Measurements from ENCODE around the gene MVB12B.

MVB12B gene

GRCh38 chr9:126404459-126404858 lies 77.8 kb downstream of the MVB12B start:
- no peak for FAIRE-seq
- DNase-seq (ENCODE audit: low spot score), result no peak

- FAIRE-seq, result no peak
- no peak for DNase-seq (ENCODE audit: low spot score)
Observed at GRCh38 chr9:126406075-126406667, 79.5 kb downstream of the MVB12B start.

DNA sequence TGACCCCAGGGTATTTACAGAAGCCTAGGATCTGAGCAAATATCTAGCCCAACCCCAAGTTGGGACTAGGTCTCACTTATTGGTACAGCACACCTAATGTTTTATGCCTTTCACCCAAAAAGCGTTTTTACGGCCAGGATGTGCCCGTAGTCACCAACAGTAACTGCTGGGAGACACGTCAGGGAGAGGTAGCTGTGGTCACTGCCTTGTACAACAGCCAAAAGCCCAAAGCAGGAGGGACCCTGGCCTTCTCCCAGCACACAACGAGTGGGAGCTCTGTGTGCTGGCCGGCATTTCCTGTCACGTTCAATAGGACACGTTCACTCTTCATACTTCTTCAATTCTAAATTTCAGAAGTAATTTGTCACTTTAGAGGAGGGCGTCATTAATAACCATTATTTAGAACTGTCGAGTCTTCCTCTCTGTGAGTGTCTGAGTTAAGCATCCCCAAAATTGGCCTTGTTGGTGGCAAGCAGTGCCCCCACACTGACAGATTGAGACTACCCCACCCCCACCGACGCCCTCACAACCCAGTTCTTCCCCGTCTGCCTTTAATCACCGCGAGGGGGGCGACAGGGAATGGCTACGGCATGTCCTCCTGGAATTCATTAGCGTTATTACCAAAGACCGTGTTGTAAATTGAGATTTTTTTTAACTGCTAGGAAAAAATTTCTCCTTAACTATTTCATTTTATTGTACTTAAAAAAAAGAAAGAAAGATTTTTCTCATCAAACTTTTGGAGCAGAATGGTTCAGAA lies 80.7 kb downstream of the MVB12B start:
- DNase-seq (ENCODE audit: low spot score), result no peak

DNA sequence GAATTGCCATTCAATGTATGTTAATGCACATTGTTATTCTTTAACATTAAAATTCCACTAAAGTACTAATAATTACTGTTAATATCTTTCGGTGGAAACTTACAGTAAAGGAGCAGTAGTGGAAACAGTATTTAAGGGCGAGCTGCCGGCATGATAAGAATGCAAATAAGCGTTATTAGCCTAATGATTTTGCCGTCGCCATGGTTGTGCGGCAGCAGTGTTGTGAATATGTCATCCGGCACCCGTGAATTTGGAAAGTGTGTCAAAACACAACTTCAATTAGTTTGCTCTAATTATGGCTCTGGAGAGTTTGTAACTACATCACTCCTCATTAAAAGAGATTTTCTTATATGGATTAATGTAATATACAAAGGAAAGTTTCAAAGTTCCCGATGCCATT lies 81.4 kb downstream of the MVB12B start:
- no peak for FAIRE-seq
- no peak for DNase-seq (ENCODE audit: low spot score)

More for the DNA sequence above, 80.7 kb downstream of the MVB12B start:
- FAIRE-seq, result no peak

GRCh38 chr9:126410229-126410628 lies 83.6 kb downstream of the MVB12B start:
- FAIRE-seq, result no peak

DNA sequence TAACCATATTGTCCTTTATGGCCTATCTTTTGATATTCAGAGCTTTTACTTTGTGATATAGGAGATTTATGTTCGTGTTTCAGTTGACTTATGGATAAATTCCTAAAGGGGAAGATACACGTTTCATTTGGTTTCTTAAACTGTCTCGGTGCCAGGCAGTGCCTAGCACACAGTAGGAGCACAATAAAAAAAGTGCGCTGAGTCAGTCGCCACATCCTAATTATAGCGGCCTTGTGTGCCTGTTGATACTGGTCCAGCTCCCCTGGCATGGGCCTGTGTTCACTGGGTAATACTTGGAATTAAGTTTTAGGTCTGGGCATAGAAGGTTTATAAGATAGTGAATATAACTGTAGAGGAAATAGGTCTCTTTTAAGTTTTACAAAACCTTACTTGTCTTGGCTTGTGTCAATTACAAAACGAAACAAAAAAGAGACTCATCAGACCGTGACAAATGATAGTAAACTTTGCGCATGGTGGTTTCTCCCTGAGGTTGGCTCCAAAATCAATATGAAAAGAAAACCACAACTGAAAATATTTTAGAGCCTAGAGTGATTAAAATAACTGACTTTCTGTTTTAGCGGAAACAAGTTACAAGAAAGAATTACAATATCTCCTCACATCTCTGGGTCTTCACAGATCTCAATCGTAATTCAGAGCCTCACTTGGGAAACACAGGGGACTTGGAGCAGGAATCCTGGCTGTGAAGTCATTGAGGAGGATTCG lies 84.8 kb downstream of the MVB12B start:
- FAIRE-seq (peak; percentile 69), DNase-seq (ENCODE audit: low spot score) (peak; percentile 21)

More at GRCh38 chr9:126410229-126410628, 83.6 kb downstream of the MVB12B start:
- DNase-seq (ENCODE audit: low spot score), result no peak

GRCh38 chr9:126411948-126412284 lies 85.3 kb downstream of the MVB12B start:
- FAIRE-seq (no peak), DNase-seq (ENCODE audit: low spot score) (no peak)

DNA sequence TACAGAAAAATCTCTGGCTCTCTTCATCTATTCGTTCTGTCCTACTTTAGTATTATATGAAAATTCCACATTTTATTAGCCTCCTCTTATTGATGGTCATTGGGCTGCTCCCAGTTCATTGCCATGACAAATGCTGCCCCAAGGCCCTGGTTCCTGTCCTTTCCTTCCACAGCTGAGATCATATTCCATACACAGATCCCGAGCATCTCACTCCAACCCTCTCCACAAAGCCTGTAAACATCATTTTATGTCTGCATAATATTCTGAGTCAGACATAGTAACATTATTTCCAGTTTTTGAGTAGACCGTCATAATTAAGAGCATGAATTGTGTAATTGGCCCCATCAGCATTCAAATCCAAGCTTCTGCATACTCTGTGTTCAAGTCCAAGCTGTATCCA lies 86.3 kb downstream of the MVB12B start:
- FAIRE-seq (no peak), DNase-seq (ENCODE audit: low spot score) (no peak)

DNA sequence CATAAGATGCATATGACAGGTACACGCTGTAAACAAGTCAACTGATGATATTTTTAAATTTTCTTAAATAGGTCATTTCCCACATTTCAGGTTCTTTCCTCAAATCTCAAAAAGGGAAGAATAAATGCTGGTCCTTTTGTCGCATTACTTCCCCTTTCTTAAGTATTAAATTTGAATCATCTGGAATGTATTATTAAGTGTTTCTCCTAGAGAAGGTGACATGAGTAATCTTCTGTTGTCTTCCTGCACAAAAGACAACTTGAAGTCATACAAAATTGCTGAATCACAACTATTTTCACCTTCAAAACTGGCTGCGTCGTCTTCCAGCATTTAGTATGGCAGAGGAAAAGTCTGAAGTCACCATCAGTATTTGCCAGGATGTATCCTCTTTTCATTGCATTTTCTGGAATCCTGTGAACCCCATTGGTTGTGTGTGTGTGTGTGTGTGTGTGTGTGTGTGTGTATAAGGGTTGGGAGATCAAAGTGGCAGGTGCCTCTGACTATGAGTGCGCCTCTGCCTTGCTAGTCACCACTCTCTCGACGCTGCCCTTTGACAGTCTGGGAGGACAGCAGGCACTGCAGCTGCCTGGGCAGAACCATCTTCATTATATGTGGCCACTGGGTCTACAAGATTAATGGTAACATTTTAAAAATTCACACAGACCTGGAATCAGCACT lies 86.9 kb downstream of the MVB12B start:
- FAIRE-seq (no peak), DNase-seq (ENCODE audit: low spot score) (no peak)

- no peak for FAIRE-seq
- DNase-seq (ENCODE audit: low spot score), result no peak
Observed at GRCh38 chr9:126415741-126416370, 89.2 kb downstream of the MVB12B start.

DNA sequence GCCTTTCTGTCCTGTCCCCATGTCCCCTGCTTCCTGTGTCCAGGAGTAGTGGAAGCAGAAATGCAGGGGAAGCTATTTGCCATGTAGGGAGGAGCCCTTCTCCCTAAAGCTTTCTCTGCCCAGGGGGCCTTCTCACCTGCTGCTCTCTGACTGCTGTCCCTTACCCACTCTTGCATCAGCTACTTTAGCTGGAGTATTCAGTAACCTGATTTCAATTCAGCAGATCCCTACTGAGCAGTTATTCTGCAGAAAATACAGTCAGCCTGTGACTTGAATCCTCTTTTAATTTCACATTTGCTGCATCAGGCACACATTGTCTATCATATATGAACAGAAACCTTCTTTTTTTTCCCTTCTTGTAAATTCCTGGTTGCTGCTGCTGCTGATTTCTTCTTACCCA lies 90.4 kb downstream of the MVB12B start:
- no peak for FAIRE-seq
- DNase-seq (ENCODE audit: low spot score), result no peak

GRCh38 chr9:126417684-126418083 lies 91.1 kb downstream of the MVB12B start:
- FAIRE-seq (no peak), DNase-seq (ENCODE audit: low spot score) (no peak)

GRCh38 chr9:126418608-126419007 lies 92.0 kb downstream of the MVB12B start:
- FAIRE-seq, result no peak

GRCh38 chr9:126419475-126419874 lies 92.8 kb downstream of the MVB12B start:
- no peak for DNase-seq (ENCODE audit: low spot score)
- no peak for FAIRE-seq

More at GRCh38 chr9:126418608-126419007, 92.0 kb downstream of the MVB12B start:
- DNase-seq (ENCODE audit: low spot score), result no peak

DNA sequence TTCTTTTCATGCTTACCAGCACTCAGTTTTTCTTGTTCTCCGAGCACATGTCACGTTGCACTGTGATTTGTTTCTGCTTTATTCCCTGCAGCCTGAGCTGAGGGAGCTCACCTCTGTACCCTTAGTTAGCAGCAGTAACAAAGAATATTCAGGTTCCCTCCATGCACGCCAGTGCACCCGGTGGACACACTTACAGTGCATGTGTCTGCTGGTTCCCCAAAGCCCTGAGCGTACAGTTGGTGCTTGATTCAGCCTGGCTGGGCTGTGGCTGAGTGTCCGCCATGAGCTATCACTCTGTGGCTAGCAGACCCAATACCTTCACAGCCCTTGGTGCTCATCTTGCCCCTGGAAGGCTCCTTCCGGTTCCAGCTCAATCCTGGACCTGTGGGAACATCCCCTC lies 93.5 kb downstream of the MVB12B start:
- FAIRE-seq, result no peak

DNA sequence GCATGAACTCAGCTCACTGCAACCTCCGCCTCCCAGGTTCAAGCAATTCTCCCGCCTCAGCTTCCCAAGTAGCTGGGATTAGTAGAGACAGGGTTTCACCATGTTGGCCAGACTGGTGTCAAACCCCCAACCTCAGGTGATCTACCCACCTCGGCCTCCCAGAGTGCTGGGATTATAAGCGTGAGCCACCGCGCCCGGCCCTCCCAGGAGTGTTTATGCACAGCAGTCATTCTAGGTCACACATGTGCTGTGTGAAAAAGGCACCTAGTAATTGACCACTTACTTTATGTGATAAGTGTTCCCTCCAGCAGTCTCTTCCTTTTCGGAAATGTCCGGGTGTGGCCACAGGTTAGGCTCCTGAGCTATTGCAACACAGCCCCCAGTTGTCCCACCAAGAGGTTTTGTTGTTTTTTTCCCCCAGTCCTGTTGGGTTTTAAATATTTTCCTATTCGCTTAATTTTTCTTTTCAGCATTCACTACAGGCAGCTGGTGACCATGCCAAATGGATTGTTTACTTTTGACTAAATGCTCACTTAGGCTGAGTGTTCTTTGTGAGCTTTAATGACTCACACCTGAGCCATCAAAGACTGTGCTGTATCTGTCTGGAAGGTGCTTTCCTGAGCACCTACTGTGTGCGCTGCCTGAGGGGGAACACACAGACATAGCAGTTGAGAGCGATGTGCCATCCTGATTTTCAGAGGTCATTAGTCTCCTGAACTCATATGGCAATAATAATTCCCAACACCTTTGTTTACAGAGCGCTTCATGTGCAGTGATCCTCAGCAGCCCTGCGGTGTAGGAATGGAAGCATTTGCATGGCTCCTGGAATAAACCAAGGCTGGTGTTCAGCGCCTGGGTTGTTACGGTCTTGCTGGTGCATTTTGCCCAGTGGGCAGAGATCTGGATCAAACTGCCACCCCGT lies 94.3 kb downstream of the MVB12B start:
- DNase-seq (ENCODE audit: low spot score) (peak; percentile 14), FAIRE-seq (no peak)

More for the DNA sequence above, 93.5 kb downstream of the MVB12B start:
- no peak for DNase-seq (ENCODE audit: low spot score)

DNA sequence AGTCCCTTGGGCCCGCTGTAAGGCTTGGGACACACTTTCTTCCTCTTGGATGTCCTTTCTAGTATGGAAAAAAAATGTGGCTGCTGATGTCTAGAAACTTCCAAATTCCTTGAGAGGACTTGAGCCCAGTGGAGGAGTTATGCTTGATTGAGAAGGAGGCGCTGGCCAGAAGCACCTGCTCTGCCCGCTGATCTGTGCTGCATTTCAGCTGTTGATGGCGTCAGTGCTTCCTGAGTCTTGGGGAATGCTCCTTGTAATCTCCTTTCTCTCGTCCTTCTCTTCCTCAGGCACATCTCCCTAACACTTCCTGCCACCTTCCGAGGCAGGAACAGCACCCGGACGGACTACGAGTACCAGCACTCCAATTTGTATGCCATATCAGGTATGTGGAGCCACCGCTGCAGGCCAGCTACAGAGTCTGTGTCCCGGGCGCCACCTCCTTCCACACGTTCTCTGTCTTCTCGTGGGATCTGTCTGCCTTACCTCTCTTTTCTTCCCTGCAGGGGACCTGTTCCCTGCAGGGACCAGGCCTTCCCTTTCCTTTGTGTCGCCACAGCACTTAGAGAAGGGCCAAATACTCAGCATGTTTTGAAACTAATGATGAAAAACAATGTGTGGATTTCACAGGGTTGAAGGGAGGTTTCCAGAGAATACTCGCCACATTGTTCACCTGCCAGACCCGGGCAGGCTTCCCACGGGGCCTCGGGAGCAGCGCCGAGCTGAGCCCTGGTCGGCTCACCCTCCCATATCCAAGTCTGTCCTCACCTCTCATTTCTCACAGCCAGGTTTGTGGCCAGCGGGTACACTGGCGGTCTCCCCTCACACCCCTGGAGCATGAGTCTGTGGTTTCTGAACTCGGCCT lies 95.2 kb downstream of the MVB12B start:
- no peak for DNase-seq (ENCODE audit: low spot score)

GRCh38 chr9:126423142-126423915 lies 96.7 kb downstream of the MVB12B start:
- FAIRE-seq, result no peak
- no peak for DNase-seq (ENCODE audit: low spot score)

More for the DNA sequence above, 95.2 kb downstream of the MVB12B start:
- FAIRE-seq, result no peak

DNA sequence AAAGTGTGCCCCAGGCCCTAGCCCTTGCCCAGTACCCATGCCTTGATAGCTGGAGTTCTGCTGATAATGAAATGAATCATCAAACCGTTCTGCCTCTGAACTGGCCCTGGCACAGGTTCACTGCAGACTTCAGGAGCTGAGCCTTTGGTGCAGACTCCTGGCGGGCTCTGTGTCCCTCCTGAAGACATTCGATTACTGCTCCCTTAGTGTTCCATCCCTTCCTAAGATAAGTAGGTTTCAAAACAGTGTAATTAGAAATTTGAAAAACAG lies 97.2 kb downstream of the MVB12B start:
- DNase-seq (ENCODE audit: low spot score) (no peak), FAIRE-seq (no peak)

Data from RCC 7860 (cell line).